Measurements from ENCODE around the gene CARD10. TPM values are rescaled to one million over a fixed set of nuclear protein-coding genes. Genes with fewer than 3 reads are reported as not detected.

The CARD10 gene
- total and polyA plus RNA-seq, 2 of the 13 experiments (the other 11 are each of a cell fraction or from before 2014, with no cell fraction given): 35.2 to 55.8 TPM

DNA sequence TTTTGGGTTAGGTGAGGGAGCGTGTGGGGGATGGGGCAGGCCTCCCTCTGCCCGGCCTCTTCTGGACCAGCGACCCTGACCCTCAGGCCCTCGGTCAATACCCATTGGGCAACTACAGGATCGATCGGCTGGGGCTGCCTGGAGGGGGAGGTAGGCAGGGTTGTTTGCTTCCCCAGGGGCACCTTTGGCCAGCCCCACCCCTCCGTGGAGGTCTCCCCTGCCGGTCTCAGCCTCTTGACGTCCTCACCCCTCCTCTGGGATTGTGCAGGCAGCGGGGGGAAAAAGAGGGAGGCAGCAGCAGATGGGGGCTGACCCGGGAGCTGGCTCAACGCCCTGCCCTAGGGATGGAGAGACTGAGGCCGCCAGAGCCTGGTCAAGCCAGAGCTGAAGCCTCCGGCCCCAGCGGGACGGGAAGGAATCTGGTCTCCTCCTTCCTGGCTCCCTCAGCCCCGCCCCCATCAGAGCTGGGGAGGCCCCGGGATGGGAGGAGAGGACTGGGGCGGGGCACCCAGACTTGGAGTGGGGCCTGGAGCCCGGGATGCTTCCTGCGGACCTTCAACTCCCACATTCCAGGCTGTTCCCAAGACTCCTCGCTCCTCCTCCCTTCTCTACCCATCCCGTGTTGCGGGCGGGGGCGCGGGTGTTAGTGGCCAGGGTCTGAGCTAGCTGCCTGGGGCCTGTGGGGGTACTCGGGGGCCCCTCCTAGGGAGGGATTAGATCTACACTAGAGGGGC is 26.7 kb upstream of the CARD10 start (continued):
- TF ChIP-seq MATR3 (CRISPR knock-in tag; IDR thresholded peaks at IDR 0.05): no peak
- 0 out of 2 replicates have a peak, but pooled peaks have one; percentile 38 for TF ChIP-seq ZNF792 (CRISPR knock-in tag; IDR thresholded peaks at IDR 0.05)
- peak; percentile 100 for TF ChIP-seq DPF2 (CRISPR knock-in tag; IDR thresholded peaks at IDR 0.05; ENCODE audit: borderline replicate concordance, low read depth)
- TF ChIP-seq HOXA7 (CRISPR knock-in tag; IDR thresholded peaks at IDR 0.05): no peak
- TF ChIP-seq SRSF1 (optimal IDR thresholded peaks at IDR 0.05; ENCODE audit: low read depth, low read length): peak; percentile 92
- TF ChIP-seq, protein P1, sequence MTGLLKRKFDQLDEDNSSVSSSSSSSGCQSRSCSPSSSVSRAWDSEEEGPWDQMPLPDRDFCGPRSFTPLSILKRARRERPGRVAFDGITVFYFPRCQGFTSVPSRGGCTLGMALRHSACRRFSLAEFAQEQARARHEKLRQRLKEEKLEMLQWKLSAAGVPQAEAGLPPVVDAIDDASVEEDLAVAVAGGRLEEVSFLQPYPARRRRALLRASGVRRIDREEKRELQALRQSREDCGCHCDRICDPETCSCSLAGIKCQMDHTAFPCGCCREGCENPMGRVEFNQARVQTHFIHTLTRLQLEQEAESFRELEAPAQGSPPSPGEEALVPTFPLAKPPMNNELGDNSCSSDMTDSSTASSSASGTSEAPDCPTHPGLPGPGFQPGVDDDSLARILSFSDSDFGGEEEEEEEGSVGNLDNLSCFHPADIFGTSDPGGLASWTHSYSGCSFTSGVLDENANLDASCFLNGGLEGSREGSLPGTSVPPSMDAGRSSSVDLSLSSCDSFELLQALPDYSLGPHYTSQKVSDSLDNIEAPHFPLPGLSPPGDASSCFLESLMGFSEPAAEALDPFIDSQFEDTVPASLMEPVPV (CRISPR knock-in tag; IDR thresholded peaks at IDR 0.05): peak; percentile 15; the same call in 1 of the 2 replicates
- no peak for TF ChIP-seq SMC3 (IDR thresholded peaks at IDR 0.05; ENCODE audit: low read length)
- TF ChIP-seq MIER3 (CRISPR knock-in tag; IDR thresholded peaks at IDR 0.05; ENCODE audit: borderline replicate concordance): peak; percentile 96; the same call in 1 of the 2 replicates
- 0 out of 2 replicates have a peak, but pooled peaks have one; percentile 53 for TF ChIP-seq ZSCAN20 (CRISPR knock-in tag; IDR thresholded peaks at IDR 0.05; ENCODE audit: borderline replicate concordance)
- no peak for TF ChIP-seq LBX2 (CRISPR knock-in tag; IDR thresholded peaks at IDR 0.05; ENCODE audit: borderline replicate concordance)
- TF ChIP-seq ZNF33A (CRISPR knock-in tag; IDR thresholded peaks at IDR 0.05; ENCODE audit: borderline replicate concordance): peak; percentile 82; the same call in 1 of the 2 replicates
- TF ChIP-seq ZNF746 (CRISPR knock-in tag; IDR thresholded peaks at IDR 0.05): peak; percentile 100
- peak; percentile 76; the same call in 1 of the 2 replicates for TF ChIP-seq ZNF678 (CRISPR knock-in tag; IDR thresholded peaks at IDR 0.05)
- no peak; the same call in 1 of the 2 replicates for TF ChIP-seq ZNF615 (CRISPR knock-in tag; IDR thresholded peaks at IDR 0.05; ENCODE audit: borderline replicate concordance)
- no peak for TF ChIP-seq SYNCRIP (IDR thresholded peaks at IDR 0.05; ENCODE audit: insufficient read depth, low read depth, low read length)
- no peak for TF ChIP-seq E2F1 (CRISPR knock-in tag; IDR thresholded peaks at IDR 0.05)
- TF ChIP-seq NFATC3 (CRISPR knock-in tag; IDR thresholded peaks at IDR 0.05): no peak
- no peak for TF ChIP-seq CREBL2 (CRISPR knock-in tag; IDR thresholded peaks at IDR 0.05; ENCODE audit: borderline replicate concordance)
- peak; percentile 84 for TF ChIP-seq HNF1B (CRISPR knock-in tag; IDR thresholded peaks at IDR 0.05)
- peak; percentile 92 for TF ChIP-seq ZMYM2 (CRISPR knock-in tag; IDR thresholded peaks at IDR 0.05)
- TF ChIP-seq GABPB1 (CRISPR knock-in tag; IDR thresholded peaks at IDR 0.05): peak; percentile 83
- 0 out of 2 replicates have a peak, but pooled peaks have one; percentile 53 for TF ChIP-seq ZNF3 (CRISPR knock-in tag; IDR thresholded peaks at IDR 0.05)
- no peak for TF ChIP-seq ATF5 (CRISPR knock-in tag; IDR thresholded peaks at IDR 0.05; ENCODE audit: low read depth)
- TF ChIP-seq ZNF703 (CRISPR knock-in tag; IDR thresholded peaks at IDR 0.05; ENCODE audit: borderline replicate concordance): peak; percentile 97; the same call in 1 of the 2 replicates

Measured in HepG2 (cell line).